ENCODE measurements around the gene HUNK.

Gene HUNK

GRCh38 chr21:31961704-31962103, 88.9 kb downstream of the HUNK start:
- no peak for TF ChIP-seq CTCF (IDR thresholded peaks at IDR 0.05; ENCODE audit: low read depth, low read length)
- no peak for DNase-seq (ENCODE audit: low read depth in 2 of 2)
- H3K4me3 ChIP-seq (replicated peaks in 1 of 2; ENCODE audit: low read depth in 2 of 2, low read length in 2 of 2), result no peak overlapping the region

- no peak for DNase-seq (ENCODE audit: low read depth in 2 of 2)
- no peak for TF ChIP-seq CTCF (IDR thresholded peaks at IDR 0.05; ENCODE audit: low read depth, low read length)
- no peak overlapping the region for H3K4me3 ChIP-seq (replicated peaks in 1 of 2; ENCODE audit: low read depth in 2 of 2, low read length in 2 of 2)
These were observed 91.9 kb downstream of the HUNK start for GRCh38 chr21:31964692-31965091.

- no peak overlapping the region for H3K4me3 ChIP-seq (replicated peaks in 1 of 2; ENCODE audit: low read depth in 2 of 2, low read length in 2 of 2)
- no peak for TF ChIP-seq CTCF (IDR thresholded peaks at IDR 0.05; ENCODE audit: low read depth, low read length)
- no peak for DNase-seq (ENCODE audit: low read depth in 2 of 2)
These were observed 94.5 kb downstream of the HUNK start for GRCh38 chr21:31967334-31967733.

GRCh38 chr21:31972622-31973021, 99.8 kb downstream of the HUNK start:
- no peak overlapping the region for H3K4me3 ChIP-seq (replicated peaks in 1 of 2; ENCODE audit: low read depth in 2 of 2, low read length in 2 of 2)
- DNase-seq (ENCODE audit: low read depth in 2 of 2), result no peak
- no peak for TF ChIP-seq CTCF (IDR thresholded peaks at IDR 0.05; ENCODE audit: low read depth, low read length)

GRCh38 chr21:31973402-31973944, 100.7 kb downstream of the HUNK start:
- no peak overlapping the region for H3K4me3 ChIP-seq (replicated peaks in 1 of 2; ENCODE audit: low read depth in 2 of 2, low read length in 2 of 2)
- no peak for DNase-seq (ENCODE audit: low read depth in 2 of 2)
- no peak for TF ChIP-seq CTCF (IDR thresholded peaks at IDR 0.05; ENCODE audit: low read depth, low read length)

GRCh38 chr21:31974454-31974985, 101.7 kb downstream of the HUNK start:
- DNase-seq (ENCODE audit: low read depth in 2 of 2), result no peak
- H3K4me3 ChIP-seq (replicated peaks in 1 of 2; ENCODE audit: low read depth in 2 of 2, low read length in 2 of 2), result no peak overlapping the region
- TF ChIP-seq CTCF (IDR thresholded peaks at IDR 0.05; ENCODE audit: low read depth, low read length), result no peak

GRCh38 chr21:31975491-31975890, 102.7 kb downstream of the HUNK start:
- DNase-seq (ENCODE audit: low read depth in 2 of 2), result no peak
- H3K4me3 ChIP-seq (replicated peaks in 1 of 2; ENCODE audit: low read depth in 2 of 2, low read length in 2 of 2), result no peak overlapping the region
- no peak for TF ChIP-seq CTCF (IDR thresholded peaks at IDR 0.05; ENCODE audit: low read depth, low read length)
